CD14-positive monocyte (primary cell): Measurements from ENCODE around the gene UGDH. TPM values are rescaled to one million over a fixed set of nuclear protein-coding genes. Genes with fewer than 3 reads are reported as not detected.
A peak's percentile ranks its signal among the peaks of the same experiment; 100 is the strongest.

Source experiments
- DNase-seq, 3 donors: peaks; one replicate each; pipeline ENCODE4 v3.0.0-alpha.2; 2011 to 2022
- H2AFZ ChIP-seq: 2 replicates; pipeline ENCODE4 v1.6.0; 2012; ENCODE audit warnings: mild to moderate bottlenecking, low read depth, low read length, inconsistent platforms; ENCODE audit not compliant: insufficient read depth, poor library complexity, severe bottlenecking
- H3K27ac ChIP-seq, 2 donors: 1 replicate in 1 of 2; 2 replicates in 1 of 2; pipeline ENCODE4 v1.5.1; 2012 to 2013; ENCODE audit warnings: low read length in 2 of 2, control low read depth in 1 of 2, inconsistent platforms in 1 of 2, low read depth in 1 of 2, mild to moderate bottlenecking in 1 of 2
- H3K27me3 ChIP-seq, 2 donors: one replicate each; pipeline versions ENCODE4 v1.6.0 to v1.6.1; 2011 to 2013; ENCODE audit warnings: low read length in 2 of 2; ENCODE audit not compliant: control insufficient read depth in 2 of 2, insufficient read depth in 2 of 2
- H3K36me3 ChIP-seq, 2 donors: replicated peaks in 1 of 2; 1 replicate in 1 of 2; 2 replicates in 1 of 2; pipeline versions ENCODE4 v1.5.1 to v1.6.1; 2012 to 2013; ENCODE audit warnings: low read length in 2 of 2, control low read depth in 1 of 2, inconsistent platforms in 1 of 2, mild to moderate bottlenecking in 1 of 2; ENCODE audit not compliant: insufficient read depth in 2 of 2, control insufficient read depth in 1 of 2
- H3K4me1 ChIP-seq, 2 donors: 1 replicate in 1 of 2; 2 replicates in 1 of 2; pipeline versions ENCODE4 v1.5.1 to v1.6.1; 2012 to 2013; ENCODE audit warnings: low read length in 2 of 2, control low read depth in 1 of 2, inconsistent platforms in 1 of 2, mild to moderate bottlenecking in 1 of 2, moderate library complexity in 1 of 2; ENCODE audit not compliant: insufficient read depth in 2 of 2, control insufficient read depth in 1 of 2
- H3K4me2 ChIP-seq: replicated peaks from 2 replicates; pipeline ENCODE3; 2012; ENCODE audit warnings: low read length, moderate library complexity, mild to moderate bottlenecking; ENCODE audit not compliant: poor library complexity, severe bottlenecking; ENCODE audit errors: extremely low read depth
- H3K4me3 ChIP-seq, 3 experiments: fragments of 200-600 bp in 1 of 3; sonication (generic) in 1 of 3; replicated peaks in 1 of 3; 1 replicate in 2 of 3; 2 replicates in 1 of 3; pipeline ENCODE4 v1.5.1; 2011 to 2013; ENCODE audit warnings: low read length in 3 of 3, mild to moderate bottlenecking in 3 of 3, control low read depth in 2 of 3, low read depth in 2 of 3, inconsistent platforms in 1 of 3, moderate library complexity in 1 of 3
- H3K79me2 ChIP-seq: 2 replicates; pipeline ENCODE4 v1.6.0; 2012; ENCODE audit warnings: mild to moderate bottlenecking, control low read depth, inconsistent platforms, low read length, moderate library complexity; ENCODE audit not compliant: insufficient read depth
- H3K9ac ChIP-seq: 2 replicates; pipeline ENCODE4 v1.6.0; 2017; ENCODE audit warnings: low read length, mild to moderate bottlenecking; ENCODE audit not compliant: insufficient read depth, poor library complexity, severe bottlenecking
- H3K9me3 ChIP-seq, 2 donors: replicated peaks in 1 of 2; 1 replicate in 1 of 2; 2 replicates in 1 of 2; pipeline versions ENCODE4 v1.5.1 to v1.6.1; 2012 to 2013; ENCODE audit warnings: low read length in 2 of 2, control low read depth in 1 of 2; ENCODE audit not compliant: control insufficient read depth in 1 of 2, insufficient read depth in 1 of 2
- H4K20me1 ChIP-seq: 2 replicates; pipeline ENCODE4 v1.6.0; 2012; ENCODE audit warnings: mild to moderate bottlenecking, low read length, control low read depth, moderate library complexity; ENCODE audit not compliant: insufficient read depth
- H3K27ac Mint-ChIP-seq, 7 donors: one replicate each; pipeline ENCODE4 v1.8.0; 2020; ENCODE audit warnings: mild to moderate bottlenecking in 7 of 7, mixed read lengths in 7 of 7, moderate library complexity in 6 of 7, inconsistent platforms in 2 of 7
- H3K27me3 Mint-ChIP-seq, 3 donors: one replicate each; pipeline ENCODE4 v1.8.0; 2021 to 2022; ENCODE audit warnings: low read depth in 3 of 3, mild to moderate bottlenecking in 3 of 3, mixed read lengths in 3 of 3, moderate library complexity in 3 of 3, inconsistent platforms in 1 of 3
- H3K36me3 Mint-ChIP-seq, 2 donors: one replicate each; pipeline ENCODE4 v1.8.0; 2020; ENCODE audit warnings: mixed read lengths in 2 of 2, inconsistent platforms in 1 of 2, mild to moderate bottlenecking in 1 of 2
- H3K4me1 Mint-ChIP-seq: one replicate; pipeline ENCODE4 v1.8.0; 2020; ENCODE audit warnings: mild to moderate bottlenecking, mixed read lengths
- H3K4me3 Mint-ChIP-seq, 2 donors: one replicate each; pipeline ENCODE4 v1.8.0; 2020; ENCODE audit warnings: mild to moderate bottlenecking in 2 of 2, mixed read lengths in 2 of 2, moderate library complexity in 1 of 2
- H3K9me3 Mint-ChIP-seq, 7 donors: one replicate each; pipeline ENCODE4 v1.8.0; 2020 to 2022; ENCODE audit warnings: mixed read lengths in 7 of 7, mild to moderate bottlenecking in 6 of 7, moderate library complexity in 6 of 7, inconsistent platforms in 2 of 7
- WGBS: methylation state at CpG from one replicate; pipeline ENCODE4 v1.1.5; 2013; ENCODE audit warnings: missing lambda C conversion rate; ENCODE audit not compliant: insufficient coverage; 5-methylcytosine and 5-hydroxymethylcytosine counted together
- intact Hi-C, 2 donors: fragments of 100-400 bp; cut with micrococcal nuclease; formaldehyde crosslinking; loops; one replicate each; pipeline versions ENCODE4 v1.15.0 to v1.15.1; 2023
- polyA plus RNA-seq, 3 donors: library from polyadenylated mRNA; depleted of rRNA in 1 of 3; unstranded in 2 of 3; stranded (reverse) in 1 of 3; fragments of 300-500 nt in 2 of 3; fragments of >200 nt in 1 of 3; fragmentation: Illumina TruSeq in 2 of 3; gene quantifications; 1 replicate in 2 of 3; 2 replicates in 1 of 3; pipeline ENCODE4 v1.2.3, GENCODE V29; 2012 to 2021
- TF ChIP-seq, protein P1 (sequence below): fragments of 200-600 bp; IDR thresholded peaks from one replicate; pipeline ENCODE4 v1.8.0; 2022; ENCODE audit warnings: antibody characterized with exemption, mild to moderate bottlenecking

UGDH gene
- polyA plus RNA-seq, 3 donors: 4.6 to 19.7 (median 16.7) TPM

DNA sequence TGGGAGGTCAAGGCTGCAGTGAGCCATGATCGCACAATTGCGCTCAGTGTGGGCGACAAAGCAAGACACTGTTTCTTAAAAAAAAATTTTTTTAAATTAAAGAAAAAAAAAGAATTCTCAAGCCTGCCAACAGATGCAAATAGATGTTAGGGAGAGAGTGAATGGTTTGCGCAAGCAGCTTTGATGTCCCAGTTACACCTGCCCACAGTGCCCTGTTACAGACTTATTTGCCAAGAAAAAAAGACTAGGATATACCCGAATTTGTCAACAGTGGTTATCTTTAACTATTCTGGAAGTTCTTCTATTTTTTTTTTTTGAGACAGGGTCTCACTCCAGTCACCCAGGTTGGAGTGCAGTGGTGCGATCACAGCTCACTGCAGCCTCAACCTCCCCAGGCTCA lies 44.3 kb upstream of the UGDH start:
- Histone ChIP-seq H3K9me3 (no peaks in the 10 kb centered on the region), H3K79me2 (no peaks in the 10 kb centered on the region), H3K27ac (no peak overlapping the region), H3K27me3 (no peaks in the 10 kb centered on the region), H3K9ac (no peak overlapping the region), H3K4me3 (no peak overlapping the region), H2AFZ (no peak overlapping the region), H4K20me1 (no peaks in the 10 kb centered on the region), H3K4me1 (no peaks in the 10 kb centered on the region), H3K36me3 (peaks cover 3 to 28% of the 10 kb centered on the region in 2 donors), H3K4me2 (no peak overlapping the region)
- H3K9me3 Mint-ChIP-seq: peaks cover 0 to 4% (median under 1%) of the 10 kb centered on the region in 7 donors
- TF ChIP-seq, protein P1, sequence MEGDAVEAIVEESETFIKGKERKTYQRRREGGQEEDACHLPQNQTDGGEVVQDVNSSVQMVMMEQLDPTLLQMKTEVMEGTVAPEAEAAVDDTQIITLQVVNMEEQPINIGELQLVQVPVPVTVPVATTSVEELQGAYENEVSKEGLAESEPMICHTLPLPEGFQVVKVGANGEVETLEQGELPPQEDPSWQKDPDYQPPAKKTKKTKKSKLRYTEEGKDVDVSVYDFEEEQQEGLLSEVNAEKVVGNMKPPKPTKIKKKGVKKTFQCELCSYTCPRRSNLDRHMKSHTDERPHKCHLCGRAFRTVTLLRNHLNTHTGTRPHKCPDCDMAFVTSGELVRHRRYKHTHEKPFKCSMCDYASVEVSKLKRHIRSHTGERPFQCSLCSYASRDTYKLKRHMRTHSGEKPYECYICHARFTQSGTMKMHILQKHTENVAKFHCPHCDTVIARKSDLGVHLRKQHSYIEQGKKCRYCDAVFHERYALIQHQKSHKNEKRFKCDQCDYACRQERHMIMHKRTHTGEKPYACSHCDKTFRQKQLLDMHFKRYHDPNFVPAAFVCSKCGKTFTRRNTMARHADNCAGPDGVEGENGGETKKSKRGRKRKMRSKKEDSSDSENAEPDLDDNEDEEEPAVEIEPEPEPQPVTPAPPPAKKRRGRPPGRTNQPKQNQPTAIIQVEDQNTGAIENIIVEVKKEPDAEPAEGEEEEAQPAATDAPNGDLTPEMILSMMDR: no peak
- WGBS: 100% methylated on average over 1 of the region's 6 CpGs
- peaks cover 2% of the 10 kb centered on the region for H3K4me1 Mint-ChIP-seq
- H3K4me3 Mint-ChIP-seq: no peak overlapping the region
- no peak for DNase-seq
- peaks cover 11 to 29% of the 10 kb centered on the region in 2 donors for H3K36me3 Mint-ChIP-seq
- peak overlapping the region in 1 of 7 donors; percentile 43 for H3K27ac Mint-ChIP-seq
- intact Hi-C loops: no loop called here
- H3K27me3 Mint-ChIP-seq: no peaks in the 10 kb centered on the region

DNA sequence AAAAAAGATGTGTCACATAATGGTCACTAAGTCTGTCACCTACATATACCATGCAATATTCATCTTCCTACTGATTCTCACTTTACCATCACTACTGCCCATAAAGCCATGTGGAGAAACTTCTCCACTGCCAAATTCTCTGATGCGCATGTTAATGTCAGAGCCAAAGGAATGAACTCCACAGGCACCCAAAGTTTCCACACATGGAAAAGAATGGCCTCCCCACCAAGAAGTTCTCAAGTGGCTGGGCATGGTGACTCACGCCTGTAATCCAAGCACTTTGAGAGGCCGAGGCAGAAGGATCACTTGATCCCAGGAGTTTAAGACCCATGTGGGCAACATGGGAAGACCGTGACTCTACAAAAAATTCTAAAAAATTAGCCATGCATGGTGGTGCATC lies 43.8 kb upstream of the UGDH start:
- no peak overlapping the region for H3K4me2 ChIP-seq
- no peak for DNase-seq
- H3K79me2 ChIP-seq: no peaks in the 10 kb centered on the region
- Mint-ChIP-seq H3K9me3 (peaks cover 0 to 9% (median 2%) of the 10 kb centered on the region in 7 donors), H3K36me3 (peaks cover 13 to 34% of the 10 kb centered on the region in 2 donors), H3K4me1 (peaks cover 2% of the 10 kb centered on the region), H3K27ac (peak overlapping the region in 1 of 7 donors; percentile 43), H3K27me3 (no peaks in the 10 kb centered on the region), H3K4me3 (no peak overlapping the region)
- peaks cover 3 to 32% of the 10 kb centered on the region in 2 donors for H3K36me3 ChIP-seq
- no peaks in the 10 kb centered on the region for H3K27me3 ChIP-seq
- no peak overlapping the region for H2AFZ ChIP-seq
- H3K9ac ChIP-seq: no peak overlapping the region
- WGBS: 95% methylated on average over 3 of the region's 4 CpGs
- no peak overlapping the region for H3K27ac ChIP-seq
- H3K4me1 ChIP-seq: no peaks in the 10 kb centered on the region
- H3K4me3 ChIP-seq: no peak overlapping the region
- TF ChIP-seq, protein P1: no peak
- H3K9me3 ChIP-seq: peaks cover 0 to 4% of the 10 kb centered on the region in 2 donors
- no peaks in the 10 kb centered on the region for H4K20me1 ChIP-seq
- intact Hi-C loops: no loop called here
